ENCODE data around the gene RC3H2.

The RC3H2 gene

DNA sequence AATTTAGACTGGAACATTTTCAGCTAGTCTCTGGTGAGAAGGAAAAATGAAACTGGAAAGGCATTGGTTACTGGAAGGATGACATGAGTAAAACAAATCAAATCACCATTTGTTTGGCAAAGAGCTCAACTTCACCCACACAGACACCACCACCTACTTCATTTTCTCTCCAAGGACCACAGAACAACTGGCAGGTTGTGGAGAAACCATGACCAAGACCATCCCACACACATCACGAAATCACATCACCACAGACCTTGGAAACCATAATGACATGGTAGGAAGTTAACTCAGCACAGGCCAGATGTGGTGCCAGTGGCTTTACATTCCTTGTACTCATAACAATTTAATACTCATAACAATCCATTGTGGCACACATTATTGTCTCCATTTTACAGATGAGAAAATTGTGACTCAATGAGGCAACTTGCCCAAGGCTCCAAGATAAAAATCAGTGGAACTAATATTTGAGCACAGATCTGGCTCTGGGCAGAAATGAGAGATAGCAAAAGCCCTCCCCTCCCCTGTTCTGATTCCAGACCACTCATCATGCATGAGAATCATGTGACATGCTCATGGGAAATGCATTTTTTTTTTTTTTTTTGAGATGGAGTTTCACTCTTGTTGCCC lies 97.8 kb downstream of the RC3H2 start:
- CTCF ChIA-PET = interaction anchor here (0.9 to 17.8 kb wide), 9 partner anchors 9 to 708 kb away, joined by 3 to 242 read pairs (median 4); no protein-coding TSS in a partner anchor

GRCh38 chr9:122806661-122807060 lies 98.5 kb downstream of the RC3H2 start:
- TF ChIP-seq, protein P1, sequence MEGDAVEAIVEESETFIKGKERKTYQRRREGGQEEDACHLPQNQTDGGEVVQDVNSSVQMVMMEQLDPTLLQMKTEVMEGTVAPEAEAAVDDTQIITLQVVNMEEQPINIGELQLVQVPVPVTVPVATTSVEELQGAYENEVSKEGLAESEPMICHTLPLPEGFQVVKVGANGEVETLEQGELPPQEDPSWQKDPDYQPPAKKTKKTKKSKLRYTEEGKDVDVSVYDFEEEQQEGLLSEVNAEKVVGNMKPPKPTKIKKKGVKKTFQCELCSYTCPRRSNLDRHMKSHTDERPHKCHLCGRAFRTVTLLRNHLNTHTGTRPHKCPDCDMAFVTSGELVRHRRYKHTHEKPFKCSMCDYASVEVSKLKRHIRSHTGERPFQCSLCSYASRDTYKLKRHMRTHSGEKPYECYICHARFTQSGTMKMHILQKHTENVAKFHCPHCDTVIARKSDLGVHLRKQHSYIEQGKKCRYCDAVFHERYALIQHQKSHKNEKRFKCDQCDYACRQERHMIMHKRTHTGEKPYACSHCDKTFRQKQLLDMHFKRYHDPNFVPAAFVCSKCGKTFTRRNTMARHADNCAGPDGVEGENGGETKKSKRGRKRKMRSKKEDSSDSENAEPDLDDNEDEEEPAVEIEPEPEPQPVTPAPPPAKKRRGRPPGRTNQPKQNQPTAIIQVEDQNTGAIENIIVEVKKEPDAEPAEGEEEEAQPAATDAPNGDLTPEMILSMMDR (IDR thresholded peaks at IDR 0.05; ENCODE audit: insufficient read depth, low read length, missing control alignments) = no peak
- POLR2A ChIA-PET = no interaction called here
- DNase-seq (ENCODE audit: low read depth, low spot score) = no peak
- CTCF ChIA-PET = interaction anchor here (0.9 to 17.8 kb wide), 6 partner anchors 10 to 707 kb away, joined by 3 to 242 read pairs (median 4); no protein-coding TSS in a partner anchor
- H3K4me3 ChIP-seq (ENCODE audit: low read depth, low read length) = no peak overlapping the region

More for the DNA sequence above, 97.8 kb downstream of the RC3H2 start:
- POLR2A ChIA-PET = no interaction called here
- H3K4me3 ChIP-seq (ENCODE audit: low read depth, low read length) = no peak overlapping the region
- TF ChIP-seq, protein P1 (IDR thresholded peaks at IDR 0.05; ENCODE audit: insufficient read depth, low read length, missing control alignments) = no peak
- DNase-seq (ENCODE audit: low read depth, low spot score) = no peak

DNA sequence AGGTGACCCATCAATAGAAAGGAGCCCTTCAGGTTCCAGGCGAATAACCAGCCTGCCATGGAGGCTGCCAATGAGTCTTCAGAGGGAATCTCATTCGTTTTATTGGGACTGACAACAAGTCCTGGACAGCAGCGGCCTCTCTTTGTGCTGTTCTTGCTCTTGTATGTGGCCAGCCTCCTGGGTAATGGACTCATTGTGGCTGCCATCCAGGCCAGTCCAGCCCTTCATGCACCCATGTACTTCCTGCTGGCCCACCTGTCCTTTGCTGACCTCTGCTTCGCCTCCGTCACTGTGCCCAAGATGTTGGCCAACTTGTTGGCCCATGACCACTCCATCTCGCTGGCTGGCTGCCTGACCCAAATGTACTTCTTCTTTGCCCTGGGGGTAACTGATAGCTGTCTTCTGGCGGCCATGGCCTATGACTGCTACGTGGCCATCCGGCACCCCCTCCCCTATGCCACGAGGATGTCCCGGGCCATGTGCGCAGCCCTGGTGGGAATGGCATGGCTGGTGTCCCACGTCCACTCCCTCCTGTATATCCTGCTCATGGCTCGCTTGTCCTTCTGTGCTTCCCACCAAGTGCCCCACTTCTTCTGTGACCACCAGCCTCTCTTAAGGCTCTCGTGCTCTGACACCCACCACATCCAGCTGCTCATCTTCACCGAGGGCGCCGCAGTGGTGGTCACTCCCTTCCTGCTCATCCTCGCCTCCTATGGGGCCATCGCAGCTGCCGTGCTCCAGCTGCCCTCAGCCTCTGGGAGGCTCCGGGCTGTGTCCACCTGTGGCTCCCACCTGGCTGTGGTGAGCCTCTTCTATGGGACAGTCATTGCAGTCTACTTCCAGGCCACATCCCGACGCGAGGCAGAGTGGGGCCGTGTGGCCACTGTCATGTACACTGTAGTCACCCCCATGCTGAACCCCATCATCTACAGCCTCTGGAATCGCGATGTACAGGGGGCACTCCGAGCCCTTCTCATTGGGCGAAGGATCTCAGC lies 104.8 kb downstream of the RC3H2 start, which contains the start of gene OR1K1:
Gene OR1K1, plus strand, starts transcription at position 58 of the 995 bp plus-strand sequence. Its CDS starts 0 bp downstream, at position 58.
- no peak for DNase-seq (ENCODE audit: low read depth, low spot score)
- CTCF ChIA-PET = no interaction called here
- TF ChIP-seq, protein P1 (IDR thresholded peaks at IDR 0.05; ENCODE audit: insufficient read depth, low read length, missing control alignments) = no peak
- no peak within 1 kb of the TSS for H3K4me3 ChIP-seq (ENCODE audit: low read depth, low read length)
- POLR2A ChIA-PET = no interaction called here

DNA sequence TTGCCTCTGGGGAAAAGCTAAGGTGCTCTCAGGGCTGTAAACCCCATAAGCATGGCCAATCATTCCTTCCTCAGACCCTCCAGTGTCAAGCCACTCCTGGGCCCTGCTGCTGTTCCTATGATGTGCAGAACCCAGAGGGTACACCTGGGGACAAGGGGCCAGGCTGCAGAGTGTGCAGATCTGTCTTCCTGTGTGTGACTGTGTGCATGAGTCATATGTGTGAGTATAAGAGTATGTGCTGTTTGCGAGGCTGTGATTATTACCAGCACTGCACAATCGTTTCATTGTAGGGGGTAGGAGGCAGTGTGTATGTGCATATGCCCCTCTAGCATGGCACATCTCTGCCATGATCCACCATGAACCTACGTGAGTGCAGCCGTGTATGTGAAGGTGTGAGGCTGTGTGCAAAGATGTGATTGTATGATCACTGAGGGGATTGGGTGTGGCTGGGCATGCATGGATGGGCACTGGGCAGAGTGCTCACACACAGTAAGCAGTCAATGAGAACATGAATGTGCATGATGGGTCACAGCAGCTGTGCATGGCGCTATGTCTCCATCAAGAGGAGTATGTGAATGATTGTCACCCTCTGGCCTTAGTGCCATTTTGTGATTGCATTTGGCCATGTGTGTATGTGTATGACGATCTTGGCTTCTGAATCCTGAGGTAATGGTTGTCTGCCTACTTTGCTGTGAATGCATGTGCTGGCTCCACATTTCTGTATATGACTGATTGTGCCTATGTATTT lies 107.7 kb downstream of the RC3H2 start:
- ChIA-PET CTCF (no interaction called here), POLR2A (no interaction called here)
- no peak overlapping the region for H3K4me3 ChIP-seq (ENCODE audit: low read depth, low read length)
- TF ChIP-seq, protein P1 (IDR thresholded peaks at IDR 0.05; ENCODE audit: insufficient read depth, low read length, missing control alignments) = no peak
- no peak for DNase-seq (ENCODE audit: low read depth, low spot score)

All from AG04449 (cell line).